HG02970 (cell line): ENCODE data around the gene WDR7.

Source experiments
- ATAC-seq: cut with Tn5 transposase; IDR thresholded peaks from one replicate; pipeline ENCODE4 v1.9.1; 2021; ENCODE audit warnings: mild to moderate bottlenecking, moderate library complexity, moderate number of reproducible peaks; ENCODE audit not compliant: unreplicated experiment, low FRiP score

WDR7 gene

GRCh38 chr18:56721031-56721430, 69.9 kb downstream of the WDR7 start:
- no peak for ATAC-seq

GRCh38 chr18:56721491-56721890, 70.3 kb downstream of the WDR7 start:
- ATAC-seq: no peak

GRCh38 chr18:56722518-56722917, 71.4 kb downstream of the WDR7 start:
- ATAC-seq: no peak

- no peak for ATAC-seq
Observed at GRCh38 chr18:56723068-56723467, 71.9 kb downstream of the WDR7 start.

- no peak for ATAC-seq
Observed at GRCh38 chr18:56723706-56724105, 72.5 kb downstream of the WDR7 start.

- no peak for ATAC-seq
Observed at GRCh38 chr18:56726906-56727305, 75.7 kb downstream of the WDR7 start.

- no peak for ATAC-seq
Observed at GRCh38 chr18:56727399-56727798, 76.2 kb downstream of the WDR7 start.

GRCh38 chr18:56728741-56729140, 77.6 kb downstream of the WDR7 start:
- no peak for ATAC-seq

- no peak for ATAC-seq
Observed at GRCh38 chr18:56738184-56738583, 87.0 kb downstream of the WDR7 start.

GRCh38 chr18:56739731-56740130, 88.6 kb downstream of the WDR7 start:
- no peak for ATAC-seq

GRCh38 chr18:56740645-56741044, 89.5 kb downstream of the WDR7 start:
- ATAC-seq: no peak

GRCh38 chr18:56741685-56742084, 90.5 kb downstream of the WDR7 start:
- no peak for ATAC-seq

GRCh38 chr18:56743115-56743514, 92.0 kb downstream of the WDR7 start:
- no peak for ATAC-seq

GRCh38 chr18:56747032-56747658, 96.0 kb downstream of the WDR7 start:
- ATAC-seq: no peak

- no peak for ATAC-seq
Observed at GRCh38 chr18:56747857-56748256, 96.7 kb downstream of the WDR7 start.

- ATAC-seq: no peak
Observed at GRCh38 chr18:56748698-56749268, 97.6 kb downstream of the WDR7 start.

- ATAC-seq: no peak
Observed at GRCh38 chr18:56756966-56757365, 105.8 kb downstream of the WDR7 start.

GRCh38 chr18:56770097-56770496, 118.9 kb downstream of the WDR7 start:
- ATAC-seq: no peak

GRCh38 chr18:56770873-56771272, 119.7 kb downstream of the WDR7 start:
- ATAC-seq: no peak

- no peak for ATAC-seq
Observed at GRCh38 chr18:56775701-56776100, 124.5 kb downstream of the WDR7 start.

GRCh38 chr18:56787390-56787789, 136.2 kb downstream of the WDR7 start:
- no peak for ATAC-seq

GRCh38 chr18:56789004-56789888, 138.1 kb downstream of the WDR7 start:
- ATAC-seq: no peak
